H9 (cell line): Measurements from ENCODE around the gene OR51L1. TPM values are rescaled to one million over a fixed set of nuclear protein-coding genes. Genes with fewer than 3 reads are reported as not detected.

Experiments used
- DNase-seq: peaks from one replicate; pipeline ENCODE4 v3.0.0-alpha.2; 2017
- H2AFZ ChIP-seq: one replicate; pipeline ENCODE4 v1.6.1; 2013; ENCODE audit warnings: mild to moderate bottlenecking, low read length, control low read depth, moderate library complexity
- H2AK5ac ChIP-seq: 2 replicates; pipeline ENCODE4 v1.6.1; 2013; ENCODE audit warnings: low read length, control low read depth, mixed read lengths; ENCODE audit not compliant: insufficient read length
- H2BK120ac ChIP-seq: one replicate; pipeline ENCODE4 v1.6.1; 2013; ENCODE audit warnings: low read depth, mild to moderate bottlenecking, low read length, control low read depth, inconsistent platforms; ENCODE audit not compliant: poor library complexity, severe bottlenecking
- H2BK12ac ChIP-seq: 2 replicates; pipeline ENCODE4 v1.6.1; 2013; ENCODE audit warnings: low read length, control low read depth, mixed read lengths, low read depth; ENCODE audit not compliant: insufficient read length
- H2BK15ac ChIP-seq: 2 replicates; pipeline ENCODE4 v1.6.1; 2013; ENCODE audit warnings: low read depth, low read length, control low read depth
- H2BK20ac ChIP-seq: one replicate; pipeline ENCODE4 v1.6.1; 2013; ENCODE audit warnings: low read depth, mild to moderate bottlenecking, low read length, control low read depth, inconsistent platforms; ENCODE audit not compliant: poor library complexity, severe bottlenecking
- H2BK5ac ChIP-seq: 2 replicates; pipeline ENCODE4 v1.6.1; 2013; ENCODE audit warnings: low read length, control low read depth, mixed read lengths; ENCODE audit not compliant: insufficient read length
- H3K14ac ChIP-seq: 2 replicates; pipeline ENCODE4 v1.6.1; 2013; ENCODE audit warnings: low read length, control low read depth; ENCODE audit not compliant: insufficient read depth
- H3K18ac ChIP-seq: 2 replicates; pipeline ENCODE4 v1.6.1; 2013; ENCODE audit warnings: low read depth, mild to moderate bottlenecking, mixed read lengths, low read length, control low read depth; ENCODE audit not compliant: insufficient read length
- H3K23ac ChIP-seq: 2 replicates; pipeline ENCODE4 v1.6.1; 2013; ENCODE audit warnings: low read length, control low read depth, mixed read lengths, low read depth; ENCODE audit not compliant: insufficient read length
- H3K23me2 ChIP-seq: 2 replicates; pipeline ENCODE4 v1.6.1; 2013; ENCODE audit warnings: low read depth, mild to moderate bottlenecking, mixed read lengths, low read length, control low read depth; ENCODE audit not compliant: insufficient read length, poor library complexity, severe bottlenecking
- H3K27ac ChIP-seq: 2 replicates; pipeline ENCODE4 v1.5.1; 2013; ENCODE audit warnings: low read length, control low read depth, mixed read lengths, low read depth; ENCODE audit not compliant: insufficient read length
- H3K27me3 ChIP-seq: 2 replicates; pipeline ENCODE4 v1.6.1; 2013; ENCODE audit warnings: low read length, control low read depth, inconsistent platforms; ENCODE audit not compliant: insufficient read depth
- H3K4ac ChIP-seq: 2 replicates; pipeline ENCODE4 v1.6.1; 2013; ENCODE audit warnings: low read depth, mild to moderate bottlenecking, control low read depth, inconsistent platforms, low read length, moderate library complexity
- H3K4me1 ChIP-seq: 2 replicates; pipeline ENCODE4 v1.6.1; 2013; ENCODE audit warnings: low read length, control low read depth, inconsistent platforms; ENCODE audit not compliant: insufficient read depth
- H3K4me2 ChIP-seq: 2 replicates; pipeline ENCODE4 v1.6.1; 2013; ENCODE audit warnings: low read length, control low read depth, mixed read lengths; ENCODE audit not compliant: insufficient read length, insufficient read depth
- H3K56ac ChIP-seq: 2 replicates; pipeline ENCODE4 v1.6.1; 2013; ENCODE audit warnings: low read depth, mild to moderate bottlenecking, mixed read lengths, low read length, control low read depth; ENCODE audit not compliant: insufficient read length
- H3K79me1 ChIP-seq: 2 replicates; pipeline ENCODE4 v1.6.1; 2013; ENCODE audit warnings: low read depth, mild to moderate bottlenecking, moderate library complexity, low read length, control low read depth, inconsistent platforms; ENCODE audit not compliant: insufficient read depth, poor library complexity, severe bottlenecking
- H3K79me2 ChIP-seq: 2 replicates; pipeline ENCODE4 v1.6.1; 2013; ENCODE audit warnings: low read length, control low read depth, inconsistent platforms; ENCODE audit not compliant: insufficient read depth
- H3K9ac ChIP-seq: 2 replicates; pipeline ENCODE4 v1.6.1; 2013; ENCODE audit warnings: low read length, control low read depth, mixed read lengths; ENCODE audit not compliant: insufficient read length; ENCODE audit errors: extremely low read depth
- H3K9me3 ChIP-seq: one replicate; pipeline ENCODE4 v1.6.1; 2013; ENCODE audit warnings: low read depth, low read length, inconsistent platforms; ENCODE audit not compliant: control insufficient read depth
- H3T11ph ChIP-seq: one replicate; pipeline ENCODE4 v1.6.1; 2013; ENCODE audit warnings: mild to moderate bottlenecking, low read length, control low read depth, inconsistent platforms
- H4K20me1 ChIP-seq: one replicate; pipeline ENCODE4 v1.6.1; 2013; ENCODE audit not compliant: control insufficient read depth, insufficient read length, insufficient read depth
- H4K5ac ChIP-seq: 2 replicates; pipeline ENCODE4 v1.6.1; 2013; ENCODE audit warnings: low read depth, mild to moderate bottlenecking, mixed read lengths, low read length, control low read depth; ENCODE audit not compliant: insufficient read length
- H4K8ac ChIP-seq: replicated peaks from 2 replicates; pipeline ENCODE4 v1.6.1; 2013; ENCODE audit warnings: low read length, control low read depth, mixed read lengths, low read depth; ENCODE audit not compliant: insufficient read length
- H4K91ac ChIP-seq: 2 replicates; pipeline ENCODE4 v1.6.1; 2013; ENCODE audit warnings: low read depth, mild to moderate bottlenecking, moderate library complexity, mixed read lengths, low read length, control low read depth; ENCODE audit not compliant: insufficient read length
- H3K27ac Mint-ChIP-seq, 3 experiments: 2 replicates in 2 of 3; 3 replicates in 1 of 3; pipeline ENCODE4 v1.8.0; 2020 to 2021; ENCODE audit warnings: mixed read lengths in 3 of 3, mild to moderate bottlenecking in 1 of 3, moderate library complexity in 1 of 3
- H3K27me3 Mint-ChIP-seq: 2 replicates; pipeline ENCODE4 v1.8.0; 2021; ENCODE audit warnings: low read depth, mild to moderate bottlenecking, moderate library complexity, mixed read lengths
- H3K36me3 Mint-ChIP-seq, 3 experiments: 2 replicates in 2 of 3; 3 replicates in 1 of 3; pipeline ENCODE4 v1.8.0; 2020 to 2021; ENCODE audit warnings: low read depth in 3 of 3, mixed read lengths in 3 of 3; ENCODE audit not compliant: insufficient read depth in 1 of 3
- H3K4me1 Mint-ChIP-seq, 2 experiments: 2 replicates each; pipeline ENCODE4 v1.8.0; 2020; ENCODE audit warnings: mixed read lengths in 2 of 2
- H3K4me3 Mint-ChIP-seq, 2 experiments: 2 replicates in 1 of 2; 3 replicates in 1 of 2; pipeline ENCODE4 v1.8.0; 2020 to 2021; ENCODE audit warnings: mild to moderate bottlenecking in 2 of 2, mixed read lengths in 2 of 2, moderate library complexity in 1 of 2
- H3K9me3 Mint-ChIP-seq, 2 experiments: 2 replicates in 1 of 2; 3 replicates in 1 of 2; pipeline ENCODE4 v1.8.0; 2020; ENCODE audit warnings: mild to moderate bottlenecking in 2 of 2, mixed read lengths in 2 of 2, moderate library complexity in 1 of 2
- WGBS: extraction: QIAGEN DNeasy Blood & Tissue Kit; methylation state at CpG from one replicate; pipeline ENCODE4 v1.1.7; 2013; ENCODE audit warnings: missing lambda C conversion rate, low lambda C conversion rate, mixed read lengths; ENCODE audit not compliant: insufficient read length; ENCODE audit errors: extremely low coverage; 5-methylcytosine and 5-hydroxymethylcytosine counted together
- total RNA-seq: library from RNA; stranded (reverse); gene quantifications from 2 replicates; pipeline ENCODE4 v1.2.1, GENCODE V29; 2021
- TF ChIP-seq, protein P1 (sequence below): fragments of 200-600 bp; sonication (generic); conservative IDR thresholded peaks from 3 replicates; pipeline ENCODE4 v1.8.0; 2021; ENCODE audit warnings: antibody characterized with exemption, mild to moderate bottlenecking

Gene OR51L1
- total RNA-seq, 1 experiment from 2014 or later = not detected

DNA sequence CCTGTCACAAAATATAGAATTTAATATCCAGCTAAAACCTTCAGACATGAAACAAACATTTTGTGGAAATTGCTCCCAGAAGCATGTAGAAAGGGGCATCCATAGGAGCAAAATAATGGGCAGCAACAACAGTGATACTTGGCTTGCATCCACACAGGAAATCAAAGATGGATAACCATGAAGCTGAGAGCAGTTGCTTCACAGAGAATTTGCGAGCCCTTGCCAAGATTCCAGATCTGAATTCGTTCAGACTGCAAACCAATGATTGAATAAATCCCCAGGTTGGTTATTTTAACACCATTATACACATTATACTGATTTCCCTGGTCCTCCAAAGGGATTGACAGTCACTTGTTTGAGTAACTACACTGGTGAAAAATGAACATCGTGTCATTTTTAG, 15.6 kb upstream of the OR51L1 start:
- Histone ChIP-seq H3T11ph (no peak overlapping the region), H3K23ac (no peak overlapping the region), H3K14ac (no peak overlapping the region), H3K18ac (no peak overlapping the region), H2BK15ac (no peak overlapping the region), H3K79me1 (no peaks in the 10 kb centered on the region), H3K27ac (no peak overlapping the region), H3K9ac (no peak overlapping the region), H3K4me1 (no peaks in the 10 kb centered on the region), H2BK120ac (no peak overlapping the region), H4K5ac (no peak overlapping the region), H3K9me3 (no peaks in the 10 kb centered on the region), H4K20me1 (no peaks in the 10 kb centered on the region), H3K79me2 (no peaks in the 10 kb centered on the region), H3K4me2 (no peak overlapping the region), H4K91ac (no peak overlapping the region), H4K8ac (no peak overlapping the region), H3K23me2 (no peaks in the 10 kb centered on the region), H3K4ac (no peak overlapping the region), H2BK5ac (no peak overlapping the region), H2BK20ac (no peak overlapping the region), H3K27me3 (no peaks in the 10 kb centered on the region), H2AFZ (no peak overlapping the region), H2AK5ac (no peak overlapping the region), H2BK12ac (no peak overlapping the region), H3K56ac (no peak overlapping the region)
- no peak overlapping the region for H3K27ac Mint-ChIP-seq
- H3K4me3 Mint-ChIP-seq = no peak overlapping the region
- no peaks in the 10 kb centered on the region; the same call in 1 of the 2 replicates for H3K27me3 Mint-ChIP-seq
- WGBS = no CpG with 5 or more reads among the region's 3 CpGs
- no peaks in the 10 kb centered on the region for H3K4me1 Mint-ChIP-seq
- no peaks in the 10 kb centered on the region for H3K36me3 Mint-ChIP-seq
- TF ChIP-seq, protein P1, sequence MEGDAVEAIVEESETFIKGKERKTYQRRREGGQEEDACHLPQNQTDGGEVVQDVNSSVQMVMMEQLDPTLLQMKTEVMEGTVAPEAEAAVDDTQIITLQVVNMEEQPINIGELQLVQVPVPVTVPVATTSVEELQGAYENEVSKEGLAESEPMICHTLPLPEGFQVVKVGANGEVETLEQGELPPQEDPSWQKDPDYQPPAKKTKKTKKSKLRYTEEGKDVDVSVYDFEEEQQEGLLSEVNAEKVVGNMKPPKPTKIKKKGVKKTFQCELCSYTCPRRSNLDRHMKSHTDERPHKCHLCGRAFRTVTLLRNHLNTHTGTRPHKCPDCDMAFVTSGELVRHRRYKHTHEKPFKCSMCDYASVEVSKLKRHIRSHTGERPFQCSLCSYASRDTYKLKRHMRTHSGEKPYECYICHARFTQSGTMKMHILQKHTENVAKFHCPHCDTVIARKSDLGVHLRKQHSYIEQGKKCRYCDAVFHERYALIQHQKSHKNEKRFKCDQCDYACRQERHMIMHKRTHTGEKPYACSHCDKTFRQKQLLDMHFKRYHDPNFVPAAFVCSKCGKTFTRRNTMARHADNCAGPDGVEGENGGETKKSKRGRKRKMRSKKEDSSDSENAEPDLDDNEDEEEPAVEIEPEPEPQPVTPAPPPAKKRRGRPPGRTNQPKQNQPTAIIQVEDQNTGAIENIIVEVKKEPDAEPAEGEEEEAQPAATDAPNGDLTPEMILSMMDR = no peak
- no peak for DNase-seq
- H3K9me3 Mint-ChIP-seq = peaks cover 0 to 3% of the 10 kb centered on the region in 2 experiments; a peak in 2 of 5 replicates
